Measurements from ENCODE around the gene WRAP73.
"Not testable (repeated sequence)": the region's sequence is repeated elsewhere in the genome, so short reads cannot be mapped to it uniquely, and the experiment has no call there.

The WRAP73 gene

GRCh38 chr1:3585940-3586568 lies 63.8 kb downstream of the WRAP73 start:
- Histone ChIP-seq H3K4ac (ENCODE audit: low read depth, low read length) (no peak overlapping the region), H3K56ac (ENCODE audit: low read length) (no peak overlapping the region), H2BK5ac (ENCODE audit: low read length) (no peak overlapping the region), H3K4me1 (ENCODE audit: control insufficient read depth, low read depth, low read length) (no peaks in the 10 kb centered on the region), H2BK120ac (ENCODE audit: low read depth, low read length) (no peak overlapping the region), H2BK15ac (replicated peaks; ENCODE audit: low read depth) (no peak overlapping the region), H4K5ac (ENCODE audit: low read length) (no peak overlapping the region), H4K8ac (ENCODE audit: low read depth, low read length) (no peak overlapping the region), H3K9ac (ENCODE audit: low read length) (no peak overlapping the region), H3K79me1 (ENCODE audit: low read length) (no peaks in the 10 kb centered on the region), H3K4me3 (ENCODE audit: low read length) (no peak overlapping the region), H2AK5ac (ENCODE audit: low read length) (no peak overlapping the region), H3K36me3 (ENCODE audit: control insufficient read depth, insufficient read depth, low read length) (no peaks in the 10 kb centered on the region), H3K23ac (ENCODE audit: low read length) (no peak overlapping the region), H3K79me2 (ENCODE audit: control insufficient read depth, insufficient read depth, low read length) (no peaks in the 10 kb centered on the region), H3K18ac (ENCODE audit: low read length) (no peak overlapping the region), H3K4me2 (ENCODE audit: low read length) (no peak overlapping the region), H3K27ac (ENCODE audit: low read depth, low read length) (no peak overlapping the region), H3K27me3 (ENCODE audit: insufficient read depth, low read length, poor library complexity) (no peaks in the 10 kb centered on the region)
- no peak for DNase-seq
- WGBS (ENCODE audit: extremely low coverage, insufficient coverage, low lambda C conversion rate), result no CpG with 5 or more reads among the region's 19 CpGs

- not testable (repeated sequence) for H3K23ac ChIP-seq (ENCODE audit: low read length); H3K79me2 ChIP-seq (ENCODE audit: control insufficient read depth, insufficient read depth, low read length); H3K4me1 ChIP-seq (ENCODE audit: control insufficient read depth, low read depth, low read length); H3K4me2 ChIP-seq (ENCODE audit: low read length); H3K27ac ChIP-seq (ENCODE audit: low read depth, low read length); DNase-seq; H2BK120ac ChIP-seq (ENCODE audit: low read depth, low read length); H2BK5ac ChIP-seq (ENCODE audit: low read length); H4K5ac ChIP-seq (ENCODE audit: low read length); H3K79me1 ChIP-seq (ENCODE audit: low read length); H4K8ac ChIP-seq (ENCODE audit: low read depth, low read length); H2AK5ac ChIP-seq (ENCODE audit: low read length); H3K9ac ChIP-seq (ENCODE audit: low read length); H3K18ac ChIP-seq (ENCODE audit: low read length); H3K4me3 ChIP-seq (ENCODE audit: low read length); H3K56ac ChIP-seq (ENCODE audit: low read length); H3K27me3 ChIP-seq (ENCODE audit: insufficient read depth, low read length, poor library complexity); H3K4ac ChIP-seq (ENCODE audit: low read depth, low read length); H3K36me3 ChIP-seq (ENCODE audit: control insufficient read depth, insufficient read depth, low read length); H2BK15ac ChIP-seq (replicated peaks; ENCODE audit: low read depth)
- no CpG with 5 or more reads among the region's 6 CpGs for WGBS (ENCODE audit: extremely low coverage, insufficient coverage, low lambda C conversion rate)
Measured at GRCh38 chr1:3585353-3585868, 64.5 kb downstream of the WRAP73 start.

- H2BK5ac ChIP-seq (ENCODE audit: low read length), result no peak overlapping the region
- no CpG with 5 or more reads among the region's 7 CpGs for WGBS (ENCODE audit: extremely low coverage, insufficient coverage, low lambda C conversion rate)
Measured at GRCh38 chr1:3584915-3585314, 65.0 kb downstream of the WRAP73 start.

GRCh38 chr1:3583751-3584150 lies 66.2 kb downstream of the WRAP73 start:
- H2BK5ac ChIP-seq (ENCODE audit: low read length); H3K36me3 ChIP-seq (ENCODE audit: control insufficient read depth, insufficient read depth, low read length); H2BK15ac ChIP-seq (replicated peaks; ENCODE audit: low read depth); H3K27ac ChIP-seq (ENCODE audit: low read depth, low read length); H3K18ac ChIP-seq (ENCODE audit: low read length); H3K4ac ChIP-seq (ENCODE audit: low read depth, low read length); H3K23ac ChIP-seq (ENCODE audit: low read length); H3K56ac ChIP-seq (ENCODE audit: low read length); H2BK120ac ChIP-seq (ENCODE audit: low read depth, low read length); H3K4me1 ChIP-seq (ENCODE audit: control insufficient read depth, low read depth, low read length); H3K27me3 ChIP-seq (ENCODE audit: insufficient read depth, low read length, poor library complexity); H3K4me3 ChIP-seq (ENCODE audit: low read length); H4K8ac ChIP-seq (ENCODE audit: low read depth, low read length); DNase-seq; H3K9ac ChIP-seq (ENCODE audit: low read length); H3K79me2 ChIP-seq (ENCODE audit: control insufficient read depth, insufficient read depth, low read length); H3K4me2 ChIP-seq (ENCODE audit: low read length); H4K5ac ChIP-seq (ENCODE audit: low read length); H2AK5ac ChIP-seq (ENCODE audit: low read length); H3K79me1 ChIP-seq (ENCODE audit: low read length): not testable (repeated sequence)
- no CpG with 5 or more reads among the region's 21 CpGs for WGBS (ENCODE audit: extremely low coverage, insufficient coverage, low lambda C conversion rate)

More at GRCh38 chr1:3584915-3585314, 65.0 kb downstream of the WRAP73 start:
- no peak overlapping the region for H3K9ac ChIP-seq (ENCODE audit: low read length)
- no peaks in the 10 kb centered on the region for H3K4me1 ChIP-seq (ENCODE audit: control insufficient read depth, low read depth, low read length)
- H3K27me3 ChIP-seq (ENCODE audit: insufficient read depth, low read length, poor library complexity), result no peaks in the 10 kb centered on the region
- H2AK5ac ChIP-seq (ENCODE audit: low read length), result no peak overlapping the region
- no peak for DNase-seq
- H2BK120ac ChIP-seq (ENCODE audit: low read depth, low read length), result no peak overlapping the region
- no peak overlapping the region for H3K4me2 ChIP-seq (ENCODE audit: low read length)
- H3K79me1 ChIP-seq (ENCODE audit: low read length), result no peaks in the 10 kb centered on the region
- H4K5ac ChIP-seq (ENCODE audit: low read length), result no peak overlapping the region
- H3K4ac ChIP-seq (ENCODE audit: low read depth, low read length), result no peak overlapping the region
- no peak overlapping the region for H3K27ac ChIP-seq (ENCODE audit: low read depth, low read length)
- no peak overlapping the region for H4K8ac ChIP-seq (ENCODE audit: low read depth, low read length)
- H3K79me2 ChIP-seq (ENCODE audit: control insufficient read depth, insufficient read depth, low read length), result no peaks in the 10 kb centered on the region
- no peak overlapping the region for H3K23ac ChIP-seq (ENCODE audit: low read length)
- H3K18ac ChIP-seq (ENCODE audit: low read length), result no peak overlapping the region
- H3K4me3 ChIP-seq (ENCODE audit: low read length), result no peak overlapping the region
- no peak overlapping the region for H2BK15ac ChIP-seq (replicated peaks; ENCODE audit: low read depth)
- no peak overlapping the region for H3K56ac ChIP-seq (ENCODE audit: low read length)
- H3K36me3 ChIP-seq (ENCODE audit: control insufficient read depth, insufficient read depth, low read length), result no peaks in the 10 kb centered on the region

GRCh38 chr1:3581296-3582036 lies 68.4 kb downstream of the WRAP73 start:
- Histone ChIP-seq H2BK5ac (ENCODE audit: low read length) (no peak overlapping the region), H3K4me1 (ENCODE audit: control insufficient read depth, low read depth, low read length) (no peaks in the 10 kb centered on the region), H3K27me3 (ENCODE audit: insufficient read depth, low read length, poor library complexity) (no peaks in the 10 kb centered on the region), H4K5ac (ENCODE audit: low read length) (no peak overlapping the region), H3K23ac (ENCODE audit: low read length) (no peak overlapping the region), H3K56ac (ENCODE audit: low read length) (no peak overlapping the region), H4K8ac (ENCODE audit: low read depth, low read length) (no peak overlapping the region), H3K27ac (ENCODE audit: low read depth, low read length) (no peak overlapping the region), H2BK120ac (ENCODE audit: low read depth, low read length) (no peak overlapping the region), H2BK15ac (replicated peaks; ENCODE audit: low read depth) (no peak overlapping the region), H3K36me3 (ENCODE audit: control insufficient read depth, insufficient read depth, low read length) (no peaks in the 10 kb centered on the region), H3K4me2 (ENCODE audit: low read length) (no peak overlapping the region), H3K79me2 (ENCODE audit: control insufficient read depth, insufficient read depth, low read length) (no peaks in the 10 kb centered on the region), H3K18ac (ENCODE audit: low read length) (no peak overlapping the region), H3K4me3 (ENCODE audit: low read length) (no peak overlapping the region), H2AK5ac (ENCODE audit: low read length) (no peak overlapping the region), H3K4ac (ENCODE audit: low read depth, low read length) (no peak overlapping the region), H3K79me1 (ENCODE audit: low read length) (no peaks in the 10 kb centered on the region), H3K9ac (ENCODE audit: low read length) (no peak overlapping the region)
- no CpG with 5 or more reads among the region's 16 CpGs for WGBS (ENCODE audit: extremely low coverage, insufficient coverage, low lambda C conversion rate)
- DNase-seq, result no peak

Data from mesendoderm (in vitro differentiated cells).